Hepatocyte (in vitro differentiated cells): Measurements from ENCODE around the gene RAB9A.

Experiments used
- EZH2phosphoT487 ChIP-seq: fragments of 200-600 bp; sonication (generic); IDR thresholded peaks from one replicate; pipeline ENCODE4 v1.6.1; 2018; ENCODE audit warnings: antibody characterized with exemption, mild to moderate bottlenecking, low read depth, moderate library complexity; ENCODE audit not compliant: unreplicated experiment, severe bottlenecking
- TF ChIP-seq, protein P1 (sequence below): fragments of 200-600 bp; sonication (generic); IDR thresholded peaks from 2 replicates; pipeline ENCODE4 v1.5.1; 2016; ENCODE audit warnings: antibody characterized with exemption, mild to moderate bottlenecking; ENCODE audit not compliant: poor library complexity

DNA sequence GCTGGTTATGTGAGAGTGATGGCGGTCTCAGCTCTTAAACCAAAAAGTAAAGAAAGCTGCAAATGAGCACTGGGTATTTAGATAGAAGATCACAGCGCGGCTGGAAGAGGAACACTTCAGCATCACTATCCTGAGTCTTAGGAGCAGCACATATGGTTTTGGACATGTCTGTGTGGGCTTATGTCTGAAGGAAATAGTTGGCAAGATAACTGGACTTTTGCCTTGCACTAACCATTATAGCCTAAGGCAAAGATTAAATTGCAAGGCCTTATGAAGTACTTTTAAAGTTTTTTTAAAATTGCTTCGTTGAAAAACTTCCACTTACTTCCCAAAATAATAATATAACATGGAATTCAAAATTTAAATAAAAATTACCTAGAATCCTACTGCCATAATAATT, 4.6 kb upstream of the RAB9A start:
- no peak for TF ChIP-seq EZH2phosphoT487
- TF ChIP-seq, protein P1, sequence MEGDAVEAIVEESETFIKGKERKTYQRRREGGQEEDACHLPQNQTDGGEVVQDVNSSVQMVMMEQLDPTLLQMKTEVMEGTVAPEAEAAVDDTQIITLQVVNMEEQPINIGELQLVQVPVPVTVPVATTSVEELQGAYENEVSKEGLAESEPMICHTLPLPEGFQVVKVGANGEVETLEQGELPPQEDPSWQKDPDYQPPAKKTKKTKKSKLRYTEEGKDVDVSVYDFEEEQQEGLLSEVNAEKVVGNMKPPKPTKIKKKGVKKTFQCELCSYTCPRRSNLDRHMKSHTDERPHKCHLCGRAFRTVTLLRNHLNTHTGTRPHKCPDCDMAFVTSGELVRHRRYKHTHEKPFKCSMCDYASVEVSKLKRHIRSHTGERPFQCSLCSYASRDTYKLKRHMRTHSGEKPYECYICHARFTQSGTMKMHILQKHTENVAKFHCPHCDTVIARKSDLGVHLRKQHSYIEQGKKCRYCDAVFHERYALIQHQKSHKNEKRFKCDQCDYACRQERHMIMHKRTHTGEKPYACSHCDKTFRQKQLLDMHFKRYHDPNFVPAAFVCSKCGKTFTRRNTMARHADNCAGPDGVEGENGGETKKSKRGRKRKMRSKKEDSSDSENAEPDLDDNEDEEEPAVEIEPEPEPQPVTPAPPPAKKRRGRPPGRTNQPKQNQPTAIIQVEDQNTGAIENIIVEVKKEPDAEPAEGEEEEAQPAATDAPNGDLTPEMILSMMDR: no peak
